ENCODE data around the gene TAT. TPM values are rescaled to one million over a fixed set of nuclear protein-coding genes. Genes with fewer than 3 reads are reported as not detected.
"Not testable (repeated sequence)": the region's sequence is repeated elsewhere in the genome, so short reads cannot be mapped to it uniquely, and the experiment has no call there.

TAT gene
- total RNA-seq, 4 donors from 2014 or later, result 2.0 TPM; not detected in 3

DNA sequence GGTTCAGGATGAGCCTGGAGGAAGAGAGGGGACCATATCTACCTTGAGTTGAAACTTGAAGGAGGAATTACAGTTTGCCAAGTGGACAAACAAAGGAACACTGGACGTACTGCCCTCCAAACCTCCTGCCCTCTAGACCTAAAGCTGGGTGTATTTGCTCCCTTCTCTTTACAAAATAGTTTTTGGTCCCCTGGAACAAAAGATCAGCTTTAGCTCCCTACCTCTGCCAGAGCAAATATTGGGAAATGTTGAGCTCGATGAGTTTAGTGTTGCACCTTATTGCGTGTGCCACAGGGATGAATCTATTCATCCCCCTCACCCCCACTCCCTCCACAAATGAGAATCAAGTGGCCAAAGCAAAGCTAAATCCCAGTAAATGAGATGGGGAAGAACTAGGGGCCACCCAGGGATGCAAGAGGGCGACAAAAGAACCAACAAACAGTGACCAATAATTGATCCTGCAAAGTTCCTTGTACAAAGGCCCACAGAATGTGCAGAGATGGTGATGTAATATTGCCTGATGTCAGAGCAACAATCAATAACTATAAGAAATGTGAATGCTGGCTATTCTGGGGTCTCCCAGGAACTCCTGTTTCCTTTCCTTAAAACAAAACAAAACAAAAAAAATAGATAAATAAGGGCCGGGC, 17.2 kb upstream of the TAT start:
- Histone ChIP-seq H3K9me3 (no peaks in the 10 kb centered on the region), H3K36me3 (no peaks in the 10 kb centered on the region), H3K4me1 (no peaks in the 10 kb centered on the region), H3K27me3 (no peaks in the 10 kb centered on the region), H3K27ac (no peak overlapping the region), H3K4me3 (no peak overlapping the region)
- TF ChIP-seq, protein P1, sequence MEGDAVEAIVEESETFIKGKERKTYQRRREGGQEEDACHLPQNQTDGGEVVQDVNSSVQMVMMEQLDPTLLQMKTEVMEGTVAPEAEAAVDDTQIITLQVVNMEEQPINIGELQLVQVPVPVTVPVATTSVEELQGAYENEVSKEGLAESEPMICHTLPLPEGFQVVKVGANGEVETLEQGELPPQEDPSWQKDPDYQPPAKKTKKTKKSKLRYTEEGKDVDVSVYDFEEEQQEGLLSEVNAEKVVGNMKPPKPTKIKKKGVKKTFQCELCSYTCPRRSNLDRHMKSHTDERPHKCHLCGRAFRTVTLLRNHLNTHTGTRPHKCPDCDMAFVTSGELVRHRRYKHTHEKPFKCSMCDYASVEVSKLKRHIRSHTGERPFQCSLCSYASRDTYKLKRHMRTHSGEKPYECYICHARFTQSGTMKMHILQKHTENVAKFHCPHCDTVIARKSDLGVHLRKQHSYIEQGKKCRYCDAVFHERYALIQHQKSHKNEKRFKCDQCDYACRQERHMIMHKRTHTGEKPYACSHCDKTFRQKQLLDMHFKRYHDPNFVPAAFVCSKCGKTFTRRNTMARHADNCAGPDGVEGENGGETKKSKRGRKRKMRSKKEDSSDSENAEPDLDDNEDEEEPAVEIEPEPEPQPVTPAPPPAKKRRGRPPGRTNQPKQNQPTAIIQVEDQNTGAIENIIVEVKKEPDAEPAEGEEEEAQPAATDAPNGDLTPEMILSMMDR (IDR thresholded peaks at IDR 0.05), result no peak
- no peak for TF ChIP-seq POLR2A (IDR thresholded peaks at IDR 0.05)
- TF ChIP-seq POLR2AphosphoS5 (IDR thresholded peaks at IDR 0.05), result no peak
- no peak for TF ChIP-seq EP300 (IDR thresholded peaks at IDR 0.05)
- WGBS, result 86% methylated on average over 5 of the region's 5 CpGs
- no peak for DNase-seq (ENCODE audit: low spot score in 2 of 2)

DNA sequence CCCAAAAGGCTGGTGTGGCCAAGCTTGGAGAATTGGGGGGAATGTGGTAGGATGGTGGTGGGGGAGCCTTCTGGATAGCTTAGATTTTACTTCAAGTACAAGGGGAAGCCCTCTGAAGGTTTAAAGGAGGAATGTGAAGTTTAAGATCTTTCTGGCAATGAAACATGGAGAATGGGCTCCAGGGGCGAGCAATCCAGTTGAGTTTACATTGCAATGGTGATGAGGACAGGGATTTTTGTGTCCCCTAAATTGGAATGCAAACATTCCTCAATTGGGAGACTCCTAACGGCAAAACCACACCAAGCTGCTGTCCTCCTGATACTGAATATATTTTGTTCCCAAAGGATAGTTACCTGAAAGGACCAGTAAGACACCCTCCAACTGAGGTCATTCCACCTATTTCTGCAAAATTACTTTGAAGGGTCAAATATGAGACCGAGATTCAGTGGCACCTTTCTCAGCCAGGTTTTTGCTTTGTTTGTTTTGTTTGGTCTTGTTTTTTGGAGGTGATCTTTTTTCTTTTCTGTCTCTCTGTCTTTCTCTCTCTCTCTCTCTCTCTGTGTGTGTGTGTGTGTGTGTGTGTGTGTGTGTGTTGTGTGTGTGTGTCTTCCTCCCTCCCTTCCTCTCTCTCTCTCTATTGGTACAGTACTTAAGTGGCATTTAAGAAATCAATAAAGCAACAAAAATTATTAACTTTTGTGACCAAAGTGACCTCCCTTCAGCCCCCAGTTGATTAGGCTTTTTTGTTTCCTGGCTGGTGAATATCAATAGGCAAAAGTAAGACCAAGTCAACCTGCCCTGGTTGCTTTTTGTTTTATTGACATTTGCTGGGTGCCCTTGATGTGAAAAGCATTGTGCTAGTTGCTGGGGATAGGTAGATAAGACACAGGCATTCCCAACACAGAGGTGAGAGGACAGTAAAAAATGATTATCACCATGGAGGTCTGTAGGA, 16.4 kb upstream of the TAT start:
- Histone ChIP-seq H3K27ac (no peak overlapping the region), H3K4me1 (no peaks in the 10 kb centered on the region), H3K9me3 (no peaks in the 10 kb centered on the region), H3K36me3 (no peaks in the 10 kb centered on the region), H3K4me3 (no peak overlapping the region), H3K27me3 (no peaks in the 10 kb centered on the region)
- 79% methylated on average over 3 of the region's 3 CpGs for WGBS
- DNase-seq (ENCODE audit: low spot score in 2 of 2), result no peak
- no peak for TF ChIP-seq POLR2AphosphoS5 (IDR thresholded peaks at IDR 0.05)
- no peak for TF ChIP-seq POLR2A (IDR thresholded peaks at IDR 0.05)
- TF ChIP-seq, protein P1 (IDR thresholded peaks at IDR 0.05), result no peak
- TF ChIP-seq EP300 (IDR thresholded peaks at IDR 0.05), result no peak

DNA sequence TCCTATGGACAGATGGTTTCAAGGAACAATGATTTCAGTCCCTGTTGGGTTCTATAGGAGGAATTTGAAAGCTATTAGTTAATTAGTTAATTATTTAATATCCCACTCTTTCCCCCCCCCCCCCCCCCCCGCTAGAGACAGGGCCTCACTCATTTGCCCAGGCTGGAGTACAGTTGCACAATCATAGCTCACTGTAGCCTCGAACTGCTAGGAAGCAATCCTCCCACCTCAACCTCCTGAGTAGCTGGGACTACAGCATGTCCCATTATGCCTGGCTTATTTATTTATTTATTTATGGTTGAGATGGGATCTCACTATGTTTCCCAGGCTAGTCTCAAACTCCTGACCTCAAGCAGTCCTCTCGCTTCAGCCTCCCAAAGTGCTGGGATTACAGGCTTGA, 15.0 kb upstream of the TAT start:
- no peaks in the 10 kb centered on the region for H3K36me3 ChIP-seq
- no peak overlapping the region for H3K27ac ChIP-seq
- DNase-seq (ENCODE audit: low spot score in 2 of 2), result no peak
- H3K27me3 ChIP-seq, result no peaks in the 10 kb centered on the region
- no peaks in the 10 kb centered on the region for H3K4me1 ChIP-seq
- TF ChIP-seq POLR2AphosphoS5 (IDR thresholded peaks at IDR 0.05) (no peak), EP300 (IDR thresholded peaks at IDR 0.05) (no peak), POLR2A (IDR thresholded peaks at IDR 0.05) (no peak)
- TF ChIP-seq, protein P1 (IDR thresholded peaks at IDR 0.05), result no peak
- H3K9me3 ChIP-seq, result no peaks in the 10 kb centered on the region
- 74% methylated on average over 3 of the region's 3 CpGs for WGBS
- no peak overlapping the region for H3K4me3 ChIP-seq

GRCh38 chr16:71590584-71590983, 13.7 kb upstream of the TAT start:
- Histone ChIP-seq H3K4me1 (no peaks in the 10 kb centered on the region), H3K4me3 (no peak overlapping the region), H3K36me3 (no peaks in the 10 kb centered on the region), H3K9me3 (no peaks in the 10 kb centered on the region), H3K27ac (no peak overlapping the region), H3K27me3 (no peaks in the 10 kb centered on the region)
- no peak for DNase-seq (ENCODE audit: low spot score in 2 of 2)
- 89% methylated on average over 4 of the region's 4 CpGs for WGBS
- TF ChIP-seq POLR2AphosphoS5 (IDR thresholded peaks at IDR 0.05) (no peak), POLR2A (IDR thresholded peaks at IDR 0.05) (no peak), EP300 (IDR thresholded peaks at IDR 0.05) (no peak)
- TF ChIP-seq, protein P1 (IDR thresholded peaks at IDR 0.05), result no peak

GRCh38 chr16:71590071-71590470, 13.2 kb upstream of the TAT start:
- H3K4me1 ChIP-seq; H3K27me3 ChIP-seq; H3K4me3 ChIP-seq; H3K9me3 ChIP-seq; H3K36me3 ChIP-seq; DNase-seq (ENCODE audit: low spot score in 2 of 2); H3K27ac ChIP-seq: not testable (repeated sequence)
- WGBS, result 90% methylated on average over 2 of the region's 2 CpGs

DNA sequence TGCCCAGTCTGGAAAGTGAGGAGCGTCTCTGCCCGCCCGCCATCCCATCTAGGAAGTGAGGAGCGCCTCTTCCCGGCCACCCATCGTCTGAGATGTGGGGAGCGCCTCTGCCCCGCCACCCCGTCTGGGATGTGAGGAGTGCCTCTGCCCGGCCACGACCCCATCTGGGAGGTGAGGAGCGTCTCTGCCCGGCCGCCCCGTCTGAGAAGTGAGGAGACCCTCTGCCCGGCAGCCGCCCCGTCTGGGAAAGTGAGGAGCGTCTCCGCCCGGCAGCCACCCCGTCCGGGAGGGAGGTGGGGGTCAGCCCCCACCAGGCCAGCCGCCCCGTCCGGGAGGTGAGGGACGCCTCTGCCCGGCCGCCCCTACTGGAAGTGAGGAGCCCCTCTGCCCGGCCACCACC, 12.4 kb upstream of the TAT start:
- not testable (repeated sequence) for H3K36me3 ChIP-seq, H3K4me3 ChIP-seq
- no CpG with 5 or more reads among the region's 30 CpGs for WGBS

More for the DNA sequence above, 12.4 kb upstream of the TAT start:
- not testable (repeated sequence) for H3K27me3 ChIP-seq; DNase-seq (ENCODE audit: low spot score in 2 of 2); H3K9me3 ChIP-seq; H3K27ac ChIP-seq; H3K4me1 ChIP-seq

Data from suprapubic skin (tissue), 4 donors.